HG03159 (cell line): ENCODE results near the gene CIC.
"Not testable (repeated sequence)": the region's sequence is repeated elsewhere in the genome, so short reads cannot be mapped to it uniquely, and the experiment has no call there.

ENCODE experiments used
- ATAC-seq: cut with Tn5 transposase; IDR thresholded peaks from one replicate; pipeline ENCODE4 v1.9.1; 2021; ENCODE audit warnings: mild to moderate bottlenecking, moderate library complexity; ENCODE audit not compliant: unreplicated experiment

CIC gene

GRCh38 chr19:42328106-42328505 lies 59.1 kb downstream of the CIC start:
- ATAC-seq: no peak

- ATAC-seq: no peak
Measured at GRCh38 chr19:42328854-42329253, 59.8 kb downstream of the CIC start.

GRCh38 chr19:42330241-42330711 lies 61.2 kb downstream of the CIC start:
- ATAC-seq: no peak

- not testable (repeated sequence) for ATAC-seq
Measured at GRCh38 chr19:42331333-42331732, 62.3 kb downstream of the CIC start.

GRCh38 chr19:42332059-42332458 lies 63.0 kb downstream of the CIC start:
- no peak for ATAC-seq

GRCh38 chr19:42333018-42333417 lies 64.0 kb downstream of the CIC start:
- no peak for ATAC-seq

- ATAC-seq: no peak
Measured at GRCh38 chr19:42333975-42334696, 65.1 kb downstream of the CIC start.

- ATAC-seq: no peak
Measured at GRCh38 chr19:42334697-42335373, 65.8 kb downstream of the CIC start.

GRCh38 chr19:42335374-42335936 lies 66.4 kb downstream of the CIC start:
- no peak for ATAC-seq

- ATAC-seq: no peak
Measured at GRCh38 chr19:42335971-42336370, 66.9 kb downstream of the CIC start.

GRCh38 chr19:42339126-42339860 lies 70.2 kb downstream of the CIC start:
- ATAC-seq: not testable (repeated sequence)

- ATAC-seq: not testable (repeated sequence)
Measured at GRCh38 chr19:42339922-42340321, 70.9 kb downstream of the CIC start.

GRCh38 chr19:42343344-42344110 lies 74.5 kb downstream of the CIC start:
- no peak for ATAC-seq

GRCh38 chr19:42344336-42344893 lies 75.4 kb downstream of the CIC start:
- ATAC-seq: no peak
